ENCODE measurements around the gene IZUMO2.

Gene IZUMO2

GRCh38 chr19:50162988-50163387 lies at the start of gene IZUMO2:
TSS of gene IZUMO2 (minus strand) at chr19:50163281. CDS start at chr19:50163194, 87 bp downstream.
- DNase-seq (ENCODE audit: low read depth): no peak

DNA sequence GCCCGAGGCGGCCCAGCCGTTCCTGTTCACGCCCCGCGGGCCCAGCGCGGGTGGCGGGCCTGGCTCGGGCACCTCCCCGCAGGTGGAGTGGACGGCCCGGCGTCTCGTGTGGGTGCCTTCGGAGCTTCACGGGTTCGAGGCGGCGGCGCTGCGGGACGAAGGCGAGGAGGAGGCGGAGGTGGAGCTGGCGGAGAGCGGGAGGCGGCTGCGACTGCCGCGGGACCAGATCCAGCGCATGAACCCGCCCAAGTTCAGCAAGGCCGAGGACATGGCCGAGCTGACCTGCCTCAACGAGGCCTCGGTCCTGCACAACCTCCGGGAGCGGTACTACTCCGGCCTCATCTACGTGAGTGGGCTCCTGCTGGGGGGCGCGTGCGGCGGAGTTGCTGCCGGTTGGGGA lies 47.3 kb upstream of the IZUMO2 start:
- DNase-seq (ENCODE audit: low read depth): no peak

GRCh38 chr19:50209131-50209530 lies 46.0 kb upstream of the IZUMO2 start:
- DNase-seq (ENCODE audit: low read depth): no peak

- DNase-seq (ENCODE audit: low read depth): no peak
These were observed 44.6 kb upstream of the IZUMO2 start for GRCh38 chr19:50207730-50208129.

DNA sequence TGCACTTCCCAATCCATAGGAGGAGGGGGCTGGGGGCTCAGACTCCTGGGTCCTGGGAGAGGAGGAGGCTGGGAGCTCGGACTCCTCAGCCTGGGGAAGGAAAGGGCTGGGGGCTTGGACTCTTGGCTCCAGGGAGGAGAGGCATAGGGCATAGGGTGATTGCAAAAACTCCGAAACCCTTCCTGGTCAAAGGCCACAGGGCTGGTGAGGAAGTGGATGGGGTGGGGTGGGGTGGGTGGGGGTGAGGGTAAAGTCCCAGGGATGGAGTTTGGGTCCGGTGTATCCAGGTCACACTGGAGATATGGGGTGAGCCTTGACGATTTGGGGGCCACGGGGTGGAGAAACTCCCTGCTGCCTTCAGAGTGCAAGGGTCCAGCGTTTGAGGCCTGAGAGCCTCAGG lies 43.1 kb upstream of the IZUMO2 start:
- DNase-seq (ENCODE audit: low read depth): no peak

- DNase-seq (ENCODE audit: low read depth): no peak
These were observed 42.6 kb upstream of the IZUMO2 start for GRCh38 chr19:50205681-50206138.

- DNase-seq (ENCODE audit: low read depth): no peak
These were observed 42.0 kb upstream of the IZUMO2 start for GRCh38 chr19:50204811-50205675.

GRCh38 chr19:50204081-50204428 lies 41.0 kb upstream of the IZUMO2 start:
- DNase-seq (ENCODE audit: low read depth): no peak

DNA sequence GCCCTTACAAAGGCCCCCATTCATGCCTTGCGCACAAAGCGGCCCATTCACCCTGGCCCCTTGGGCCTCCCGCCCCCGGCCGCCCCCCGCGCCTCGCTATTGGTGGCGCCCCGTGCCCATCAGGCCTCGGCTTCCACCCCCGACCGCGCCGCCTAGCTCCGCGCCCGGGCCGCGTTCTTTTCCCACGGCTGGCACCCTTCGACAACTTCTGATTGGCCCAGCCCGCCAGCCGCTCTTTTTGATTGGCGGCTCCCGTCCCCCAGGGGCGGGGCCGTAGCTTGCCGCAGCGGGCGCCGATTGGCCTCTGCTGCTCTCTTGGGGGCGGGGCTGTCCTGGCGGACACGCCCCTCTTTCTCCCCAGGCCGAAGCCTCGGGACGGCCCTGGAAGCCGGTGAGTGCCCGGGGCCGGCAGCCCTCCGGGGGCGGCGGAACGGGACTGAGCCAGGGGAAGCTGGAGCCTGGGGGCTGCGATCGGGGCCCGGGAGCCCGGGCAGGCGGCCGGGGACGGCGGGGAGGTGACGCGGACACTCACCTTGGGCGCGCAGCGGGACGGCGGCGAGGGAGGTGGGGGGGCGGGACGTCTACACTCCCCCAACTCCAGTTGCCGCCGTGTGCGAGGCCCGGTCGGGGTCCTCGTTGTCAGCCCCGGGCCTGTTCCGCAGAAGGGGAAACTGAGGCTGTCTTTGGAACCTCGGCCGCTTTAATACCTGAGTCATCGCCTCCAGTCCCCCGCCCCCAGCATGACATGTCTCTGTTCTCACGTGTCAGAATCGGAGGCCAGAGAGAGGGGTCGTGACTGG lies 40.4 kb upstream of the IZUMO2 start, which contains the start of gene MYH14:
Gene MYH14 (plus strand): TSS at position 342 of the 800 bp plus-strand sequence. CDS start 6,744 bp downstream, outside the sequence.
- no peak for DNase-seq (ENCODE audit: low read depth)

DNA sequence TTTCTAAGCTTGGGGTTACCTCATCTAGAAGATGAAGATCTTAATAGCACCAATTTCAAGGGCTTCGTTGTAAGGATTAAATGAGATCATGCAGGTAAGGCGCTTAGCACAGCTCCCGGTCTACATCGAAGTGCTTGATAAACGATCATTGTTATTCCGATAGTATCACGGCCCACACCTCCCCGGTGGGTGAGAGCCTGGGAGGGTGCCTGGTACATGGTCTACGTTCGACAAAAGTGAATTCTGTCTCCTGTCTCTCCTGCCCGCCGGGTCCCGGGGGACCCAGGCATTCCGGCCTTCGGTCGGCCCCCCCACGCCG lies 39.8 kb upstream of the IZUMO2 start:
- no peak for DNase-seq (ENCODE audit: low read depth)

DNA sequence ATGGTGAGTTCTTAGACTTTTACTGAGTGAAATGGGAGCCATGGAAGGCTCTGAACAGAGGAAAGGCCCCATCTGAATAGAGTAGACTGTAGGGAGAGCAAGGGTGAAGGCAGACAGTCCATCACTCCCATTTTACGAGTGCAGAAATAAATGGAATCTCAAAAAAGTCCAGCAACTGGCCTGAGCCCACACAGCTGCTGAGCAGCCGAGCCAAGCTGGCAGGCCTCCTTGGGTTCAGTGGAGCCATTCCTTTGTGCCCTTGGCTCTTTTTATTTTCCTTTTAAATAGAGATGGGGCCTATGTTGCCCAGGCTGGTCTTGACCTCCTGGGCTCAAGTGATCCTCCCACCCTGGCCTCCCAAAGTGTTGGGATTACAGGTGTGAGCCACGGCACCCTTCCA lies 39.3 kb upstream of the IZUMO2 start:
- DNase-seq (ENCODE audit: low read depth): no peak

- DNase-seq (ENCODE audit: low read depth): no peak
These were observed 36.1 kb upstream of the IZUMO2 start for GRCh38 chr19:50199259-50199555.

GRCh38 chr19:50198431-50199258 lies 35.6 kb upstream of the IZUMO2 start:
- no peak for DNase-seq (ENCODE audit: low read depth)

GRCh38 chr19:50197348-50197747 lies 34.3 kb upstream of the IZUMO2 start:
- no peak for DNase-seq (ENCODE audit: low read depth)

GRCh38 chr19:50196322-50196932 lies 33.3 kb upstream of the IZUMO2 start:
- DNase-seq (ENCODE audit: low read depth): no peak

GRCh38 chr19:50195224-50195623 lies 32.1 kb upstream of the IZUMO2 start:
- DNase-seq (ENCODE audit: low read depth): no peak

- no peak for DNase-seq (ENCODE audit: low read depth)
These were observed 29.6 kb upstream of the IZUMO2 start for GRCh38 chr19:50192463-50193211.

- no peak for DNase-seq (ENCODE audit: low read depth)
These were observed 28.1 kb upstream of the IZUMO2 start for GRCh38 chr19:50191216-50191615.

GRCh38 chr19:50190439-50190891 lies 27.4 kb upstream of the IZUMO2 start:
- no peak for DNase-seq (ENCODE audit: low read depth)

DNA sequence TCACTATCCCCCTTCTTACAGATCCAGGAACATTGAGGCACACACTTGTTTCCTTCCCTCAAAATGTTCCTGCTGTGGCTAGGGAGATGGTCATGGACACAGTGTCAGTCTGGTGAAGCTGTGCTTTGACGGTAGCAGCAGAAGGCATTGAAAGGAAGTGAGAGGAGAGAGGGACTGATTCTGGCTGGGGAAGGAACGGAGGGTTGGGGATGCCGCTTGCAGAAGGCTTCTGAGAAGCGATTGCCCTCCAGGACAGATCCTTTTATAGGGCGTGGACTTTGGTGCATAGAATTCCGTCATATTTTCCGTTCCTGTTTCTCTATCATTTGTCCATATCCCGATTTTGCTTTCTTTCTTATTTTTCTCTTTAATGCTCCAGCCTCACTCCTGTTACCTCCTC lies 26.2 kb upstream of the IZUMO2 start:
- DNase-seq (ENCODE audit: low read depth): no peak

DNA sequence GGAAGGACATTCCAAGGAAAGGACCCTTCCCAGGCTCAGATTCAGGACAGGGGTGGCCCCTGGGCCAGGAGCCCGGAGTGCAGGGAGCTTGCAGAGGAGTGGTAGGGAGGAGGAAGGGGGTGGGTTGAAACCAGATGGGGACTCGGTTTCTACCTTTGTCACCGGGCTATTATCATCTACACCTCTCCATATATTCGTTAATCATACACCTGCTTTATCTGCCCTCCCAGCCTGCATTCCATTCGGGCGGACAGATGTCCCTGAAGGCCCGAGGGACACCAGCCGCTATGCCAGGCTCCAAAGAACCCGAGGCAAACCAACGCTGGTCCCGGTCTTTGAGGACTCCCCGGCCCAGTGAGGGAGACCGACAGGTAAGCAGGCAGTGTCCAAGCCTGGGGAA lies 24.9 kb upstream of the IZUMO2 start:
- DNase-seq (ENCODE audit: low read depth): no peak

All from amniotic epithelial cell (primary cell).